ENCODE data around the gene SARNP. TPM values are rescaled to one million over a fixed set of nuclear protein-coding genes. Genes with fewer than 3 reads are reported as not detected.

SARNP gene
- total RNA-seq, 1 donor from 2014 or later = 67.9 TPM

GRCh38 chr12:55720071-55720564, 97.4 kb downstream of the SARNP start, which contains the start of gene RDH5:
RDH5 (plus strand) TSS chr12:55720393; CDS start chr12:55721185, 792 bp downstream.
- Mint-ChIP-seq H3K4me1 (peaks cover 35% of the 10 kb centered on the region), H3K27me3 (ENCODE audit: low read depth) (peaks cover 4% of the 10 kb centered on the region), H3K36me3 (peaks cover 5% of the 10 kb centered on the region), H3K4me3 (no peak within 1 kb of the TSS), H3K27ac (no peak within 1 kb of the TSS), H3K9me3 (no peaks in the 10 kb centered on the region)
- no peak for TF ChIP-seq CTCF (IDR thresholded peaks at IDR 0.05; ENCODE audit: unreplicated experiment)
- no peak for DNase-seq (ENCODE audit: low spot score in 2 of 2, unreplicated experiment in 2 of 2)

GRCh38 chr12:55719371-55719770, 98.2 kb downstream of the SARNP start:
- no peak for DNase-seq (ENCODE audit: low spot score in 2 of 2, unreplicated experiment in 2 of 2)
- no peak for TF ChIP-seq CTCF (IDR thresholded peaks at IDR 0.05; ENCODE audit: unreplicated experiment)
- Mint-ChIP-seq H3K27ac (no peak overlapping the region), H3K9me3 (no peaks in the 10 kb centered on the region), H3K27me3 (ENCODE audit: low read depth) (peaks cover 4% of the 10 kb centered on the region), H3K36me3 (no peaks in the 10 kb centered on the region), H3K4me1 (peaks cover 34% of the 10 kb centered on the region), H3K4me3 (no peak overlapping the region)

DNA sequence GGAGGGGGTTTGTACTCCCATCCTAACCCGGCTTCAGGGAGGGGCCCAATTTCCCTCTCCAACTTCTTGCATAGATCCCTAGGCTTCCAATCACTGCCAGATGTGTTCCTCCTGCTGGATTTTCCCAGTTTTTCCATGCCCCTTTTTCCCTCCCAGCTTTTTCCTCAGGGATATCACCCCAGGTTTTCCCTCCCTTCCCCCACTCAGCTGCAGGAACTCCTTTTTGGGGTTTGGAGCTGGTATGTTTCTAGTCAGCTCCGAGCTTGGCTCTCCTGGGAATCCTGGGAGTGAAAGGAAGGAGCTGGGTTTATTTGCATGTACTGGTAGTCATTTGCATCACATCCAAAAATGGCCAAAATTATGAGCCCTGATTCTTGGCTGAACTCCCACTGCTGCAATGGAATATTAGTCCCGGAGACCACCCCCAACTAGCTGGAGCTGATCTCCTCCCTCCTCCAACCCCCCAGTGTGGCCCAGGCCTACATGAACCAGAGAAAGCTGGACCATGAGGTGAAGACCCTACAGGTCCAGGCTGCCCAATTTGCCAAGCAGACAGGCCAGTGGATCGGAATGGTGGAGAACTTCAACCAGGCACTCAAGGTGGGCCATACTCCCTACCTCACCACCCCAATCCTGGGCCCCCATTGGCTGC, 98.8 kb downstream of the SARNP start:
- H3K27me3 Mint-ChIP-seq (ENCODE audit: low read depth) = peaks cover 5% of the 10 kb centered on the region
- DNase-seq (ENCODE audit: low spot score in 2 of 2, unreplicated experiment in 2 of 2) = no peak
- H3K9me3 Mint-ChIP-seq = no peaks in the 10 kb centered on the region
- H3K4me3 Mint-ChIP-seq = no peak overlapping the region
- peaks cover 34% of the 10 kb centered on the region for H3K4me1 Mint-ChIP-seq
- H3K27ac Mint-ChIP-seq = no peak overlapping the region
- no peaks in the 10 kb centered on the region for H3K36me3 Mint-ChIP-seq
- TF ChIP-seq CTCF (IDR thresholded peaks at IDR 0.05; ENCODE audit: unreplicated experiment) = no peak

GRCh38 chr12:55718015-55718414, 99.5 kb downstream of the SARNP start:
- no peak for TF ChIP-seq CTCF (IDR thresholded peaks at IDR 0.05; ENCODE audit: unreplicated experiment)
- no peaks in the 10 kb centered on the region for H3K36me3 Mint-ChIP-seq
- H3K27me3 Mint-ChIP-seq (ENCODE audit: low read depth) = peaks cover 11% of the 10 kb centered on the region
- H3K9me3 Mint-ChIP-seq = no peaks in the 10 kb centered on the region
- peak overlapping the region; percentile 68 for H3K27ac Mint-ChIP-seq
- DNase-seq (ENCODE audit: low spot score in 2 of 2, unreplicated experiment in 2 of 2) = no peak
- H3K4me3 Mint-ChIP-seq = peak overlapping the region; percentile 93
- peaks cover 34% of the 10 kb centered on the region for H3K4me1 Mint-ChIP-seq

DNA sequence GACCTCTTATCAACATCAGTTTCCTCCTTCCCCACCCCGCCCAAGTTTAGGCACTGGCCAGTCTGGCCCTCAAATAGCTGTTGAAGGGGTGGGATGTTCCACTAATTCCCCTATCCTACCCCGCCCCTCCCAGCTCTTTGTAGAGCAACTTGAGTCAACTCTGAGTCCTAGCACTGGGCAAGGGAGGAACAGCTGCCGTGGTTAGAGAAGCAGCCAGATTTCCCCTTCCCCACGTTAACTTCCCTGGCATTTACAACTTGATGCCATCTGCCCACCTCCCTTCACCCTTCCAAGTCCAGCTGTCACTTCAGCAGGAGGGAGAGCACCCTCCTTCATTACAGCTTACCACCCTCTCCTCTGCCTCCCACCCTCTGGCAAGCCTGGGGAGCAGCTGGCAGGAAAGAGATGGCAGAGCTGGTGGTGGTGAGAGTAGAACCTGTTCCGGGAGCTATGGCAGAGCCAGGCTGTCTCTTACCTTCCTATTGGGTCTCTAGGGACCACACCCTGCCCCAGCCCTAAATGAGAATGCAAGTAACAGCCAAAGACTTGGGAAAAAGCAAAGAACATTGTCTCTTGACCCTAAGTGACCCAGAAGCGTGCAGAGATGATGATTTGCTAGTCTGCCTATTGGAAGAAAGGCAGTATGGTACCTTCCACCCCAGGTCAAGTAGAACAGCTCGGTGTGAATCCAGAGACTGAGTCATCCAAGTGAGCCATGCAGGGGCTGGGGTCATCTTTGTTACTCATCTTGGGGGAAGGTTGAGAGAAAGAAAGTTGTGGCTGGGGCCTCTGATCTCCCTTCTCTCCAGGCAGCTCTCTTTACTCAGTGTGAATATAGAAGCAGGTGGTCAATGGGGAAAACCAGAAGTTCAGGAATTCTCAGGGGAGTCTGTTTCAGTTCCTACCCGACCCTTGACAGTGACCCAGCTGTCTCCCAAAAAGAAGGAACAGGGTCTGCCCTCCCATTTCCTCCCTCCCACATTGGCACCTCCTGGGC, 100.2 kb downstream of the SARNP start:
- peaks cover 17% of the 10 kb centered on the region for H3K27me3 Mint-ChIP-seq (ENCODE audit: low read depth)
- H3K27ac Mint-ChIP-seq = peak overlapping the region; percentile 68
- H3K9me3 Mint-ChIP-seq = no peaks in the 10 kb centered on the region
- no peak for TF ChIP-seq CTCF (IDR thresholded peaks at IDR 0.05; ENCODE audit: unreplicated experiment)
- no peak for DNase-seq (ENCODE audit: low spot score in 2 of 2, unreplicated experiment in 2 of 2)
- H3K36me3 Mint-ChIP-seq = no peaks in the 10 kb centered on the region
- peak overlapping the region; percentile 93 for H3K4me3 Mint-ChIP-seq
- H3K4me1 Mint-ChIP-seq = peaks cover 34% of the 10 kb centered on the region
